ENCODE results near the gene EFNA4.

Gene EFNA4

GRCh38 chr1:155070158-155070621 is 6.7 kb downstream of the EFNA4 start:
- no peak for FAIRE-seq
- DNase-seq (ENCODE audit: insufficient read length) = no peak

GRCh38 chr1:155070721-155071569 is 7.4 kb downstream of the EFNA4 start:
- DNase-seq (ENCODE audit: insufficient read length) (peak; percentile 81), FAIRE-seq (peak; percentile 21)
- TF ChIP-seq POLR2A (IDR thresholded peaks at IDR 0.05; ENCODE audit: low read depth, low read length) (no peak), POLR2AphosphoS5 (IDR thresholded peaks at IDR 0.05; ENCODE audit: low read depth, low read length) (no peak), TAF1 (IDR thresholded peaks at IDR 0.05; ENCODE audit: borderline replicate concordance, low read depth, low read length) (no peak)

More at GRCh38 chr1:155070158-155070621, 6.7 kb downstream of the EFNA4 start:
- TF ChIP-seq POLR2AphosphoS5 (IDR thresholded peaks at IDR 0.05; ENCODE audit: low read depth, low read length) (no peak), TAF1 (IDR thresholded peaks at IDR 0.05; ENCODE audit: borderline replicate concordance, low read depth, low read length) (no peak), POLR2A (IDR thresholded peaks at IDR 0.05; ENCODE audit: low read depth, low read length) (no peak)

GRCh38 chr1:155071701-155072100 is 8.2 kb downstream of the EFNA4 start:
- DNase-seq (ENCODE audit: insufficient read length) (no peak), FAIRE-seq (no peak)
- TF ChIP-seq POLR2A (IDR thresholded peaks at IDR 0.05; ENCODE audit: low read depth, low read length) = no peak
- no peak for TF ChIP-seq POLR2AphosphoS5 (IDR thresholded peaks at IDR 0.05; ENCODE audit: low read depth, low read length)
- no peak for TF ChIP-seq TAF1 (IDR thresholded peaks at IDR 0.05; ENCODE audit: borderline replicate concordance, low read depth, low read length)

GRCh38 chr1:155072531-155073289 is 9.2 kb downstream of the EFNA4 start:
- no peak for TF ChIP-seq POLR2A (IDR thresholded peaks at IDR 0.05; ENCODE audit: low read depth, low read length)
- no peak for TF ChIP-seq TAF1 (IDR thresholded peaks at IDR 0.05; ENCODE audit: borderline replicate concordance, low read depth, low read length)
- TF ChIP-seq POLR2AphosphoS5 (IDR thresholded peaks at IDR 0.05; ENCODE audit: low read depth, low read length) = no peak
- no peak for DNase-seq (ENCODE audit: insufficient read length)
- no peak for FAIRE-seq

GRCh38 chr1:155073377-155074242 is 10.1 kb downstream of the EFNA4 start:
- FAIRE-seq (no peak), DNase-seq (ENCODE audit: insufficient read length) (no peak)

GRCh38 chr1:155075535-155075934 is 12.0 kb downstream of the EFNA4 start:
- TF ChIP-seq TAF1 (IDR thresholded peaks at IDR 0.05; ENCODE audit: borderline replicate concordance, low read depth, low read length) = no peak
- no peak for TF ChIP-seq POLR2A (IDR thresholded peaks at IDR 0.05; ENCODE audit: low read depth, low read length)
- no peak for TF ChIP-seq POLR2AphosphoS5 (IDR thresholded peaks at IDR 0.05; ENCODE audit: low read depth, low read length)
- DNase-seq (ENCODE audit: insufficient read length) = no peak
- no peak for FAIRE-seq

More at GRCh38 chr1:155073377-155074242, 10.1 kb downstream of the EFNA4 start:
- TF ChIP-seq POLR2A (IDR thresholded peaks at IDR 0.05; ENCODE audit: low read depth, low read length) (no peak), POLR2AphosphoS5 (IDR thresholded peaks at IDR 0.05; ENCODE audit: low read depth, low read length) (no peak), TAF1 (IDR thresholded peaks at IDR 0.05; ENCODE audit: borderline replicate concordance, low read depth, low read length) (no peak)

- no peak for TF ChIP-seq POLR2AphosphoS5 (IDR thresholded peaks at IDR 0.05; ENCODE audit: low read depth, low read length)
- FAIRE-seq (no peak), DNase-seq (ENCODE audit: insufficient read length) (no peak)
Measured at GRCh38 chr1:155076371-155076770, 12.8 kb downstream of the EFNA4 start.

- DNase-seq (ENCODE audit: insufficient read length) (no peak), FAIRE-seq (no peak)
- TF ChIP-seq TAF1 (IDR thresholded peaks at IDR 0.05; ENCODE audit: borderline replicate concordance, low read depth, low read length) = no peak
- TF ChIP-seq POLR2A (IDR thresholded peaks at IDR 0.05; ENCODE audit: low read depth, low read length) = no peak
- no peak for TF ChIP-seq POLR2AphosphoS5 (IDR thresholded peaks at IDR 0.05; ENCODE audit: low read depth, low read length)
Measured at GRCh38 chr1:155077346-155077745, 13.8 kb downstream of the EFNA4 start.

- no peak for DNase-seq (ENCODE audit: insufficient read length)
- no peak for TF ChIP-seq TAF1 (IDR thresholded peaks at IDR 0.05; ENCODE audit: borderline replicate concordance, low read depth, low read length)
- no peak for TF ChIP-seq POLR2AphosphoS5 (IDR thresholded peaks at IDR 0.05; ENCODE audit: low read depth, low read length)
- TF ChIP-seq POLR2A (IDR thresholded peaks at IDR 0.05; ENCODE audit: low read depth, low read length) = no peak
Measured at GRCh38 chr1:155077758-155078445, 14.4 kb downstream of the EFNA4 start.

GRCh38 chr1:155078469-155079209 is 15.1 kb downstream of the EFNA4 start, which contains the start of gene EFNA3:
EFNA3 (plus strand) TSS chr1:155078837; CDS start chr1:155078942, 105 bp downstream.
- FAIRE-seq = peak; percentile 73
- TF ChIP-seq POLR2AphosphoS5 (IDR thresholded peaks at IDR 0.05; ENCODE audit: low read depth, low read length) (no peak), TAF1 (IDR thresholded peaks at IDR 0.05; ENCODE audit: borderline replicate concordance, low read depth, low read length) (no peak), POLR2A (IDR thresholded peaks at IDR 0.05; ENCODE audit: low read depth, low read length) (no peak)

More at GRCh38 chr1:155077758-155078445, 14.4 kb downstream of the EFNA4 start:
- no peak for FAIRE-seq

More at GRCh38 chr1:155078469-155079209, 15.1 kb downstream of the EFNA4 start, which contains the start of gene EFNA3:
- DNase-seq (ENCODE audit: insufficient read length) = peak; percentile 93
